HG03097 (cell line): ENCODE data around the gene CYGB.
"Not testable (repeated sequence)": the region's sequence is repeated elsewhere in the genome, so short reads cannot be mapped to it uniquely, and the experiment has no call there.

Source experiments
- ATAC-seq: cut with Tn5 transposase; IDR thresholded peaks from one replicate; pipeline ENCODE4 v1.9.1; 2021; ENCODE audit not compliant: unreplicated experiment, low FRiP score

CYGB gene

DNA sequence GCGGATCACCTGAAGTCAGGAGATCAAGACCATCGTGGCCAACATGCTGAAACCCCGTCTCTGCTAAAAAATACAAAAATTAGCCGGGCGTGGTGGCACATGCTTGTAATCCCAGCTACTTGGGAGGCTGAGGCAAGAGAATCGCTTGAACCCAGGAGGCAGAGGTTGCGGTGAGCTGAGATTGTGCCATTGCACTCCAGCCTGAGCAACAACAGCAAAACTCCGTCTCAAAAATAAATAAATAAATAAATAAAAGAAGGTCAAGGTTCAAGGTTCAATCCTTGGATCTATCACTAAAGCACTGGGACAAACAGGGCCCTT lies 12.0 kb downstream of the CYGB start:
- not testable (repeated sequence) for ATAC-seq

- no peak for ATAC-seq
Observed at GRCh38 chr17:76524598-76525512, 12.7 kb downstream of the CYGB start.

- ATAC-seq = no peak
Observed at GRCh38 chr17:76523084-76524037, 14.1 kb downstream of the CYGB start.

DNA sequence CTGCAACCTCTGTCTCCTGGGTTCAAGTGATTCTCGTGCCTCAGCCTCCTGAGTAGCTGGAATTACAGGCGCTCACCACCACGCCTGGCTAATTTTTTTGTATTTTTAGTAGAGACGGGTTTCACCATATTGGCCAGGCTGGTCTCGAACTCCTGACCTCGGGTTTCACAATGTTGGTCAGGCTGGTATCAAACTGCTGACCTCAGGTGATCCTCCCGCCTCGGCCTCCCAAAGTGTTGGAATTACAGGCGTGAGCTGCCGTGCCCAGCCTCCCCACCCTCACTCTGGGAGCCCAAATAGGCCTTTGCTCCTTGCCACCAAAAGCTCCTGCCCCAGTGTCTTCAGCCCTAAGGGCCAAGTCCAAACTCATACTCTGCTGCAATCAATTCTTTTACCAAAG lies 15.8 kb downstream of the CYGB start:
- ATAC-seq = not testable (repeated sequence)

DNA sequence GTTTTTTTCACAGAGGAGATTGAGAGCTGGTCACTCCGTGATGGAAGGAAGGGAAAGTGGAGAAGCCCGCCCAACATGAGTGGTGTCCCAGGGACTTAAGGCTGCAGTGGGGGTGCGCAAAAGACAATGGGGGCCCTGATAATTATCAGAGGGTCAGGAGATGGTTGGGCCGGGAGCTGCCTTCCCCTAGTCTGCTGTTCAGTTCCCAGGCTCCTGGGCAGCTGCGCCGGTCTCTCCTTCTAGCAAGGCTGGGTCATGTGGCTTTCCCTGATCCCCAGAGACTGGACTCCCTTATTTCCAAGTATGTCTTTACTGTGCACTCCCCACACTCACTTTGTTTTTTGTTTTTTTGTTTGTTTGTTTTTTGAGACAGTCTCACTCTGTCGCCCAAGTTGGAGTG lies 16.2 kb downstream of the CYGB start:
- ATAC-seq = no peak

- no peak for ATAC-seq
Observed at GRCh38 chr17:76519048-76519966, 18.2 kb downstream of the CYGB start.

DNA sequence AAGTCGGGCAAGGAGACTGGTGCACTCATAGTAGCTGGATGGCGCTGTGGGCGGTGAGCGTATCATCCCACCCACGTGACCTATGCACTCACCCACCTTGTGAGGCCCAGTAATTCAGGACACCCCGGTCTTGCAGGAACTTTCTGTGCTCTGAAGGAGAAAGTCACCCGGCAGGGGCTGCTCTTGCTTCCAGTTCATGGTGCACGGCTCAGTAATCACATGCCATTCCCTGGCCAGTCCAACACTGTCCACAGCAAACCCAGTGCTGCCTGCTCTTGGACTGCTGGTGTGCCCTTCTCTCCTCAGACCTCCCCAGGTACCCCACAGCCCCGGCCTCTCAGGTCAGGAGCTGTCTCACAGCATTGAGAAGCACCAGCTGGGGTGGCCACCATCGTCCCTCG lies 19.9 kb downstream of the CYGB start:
- no peak for ATAC-seq

DNA sequence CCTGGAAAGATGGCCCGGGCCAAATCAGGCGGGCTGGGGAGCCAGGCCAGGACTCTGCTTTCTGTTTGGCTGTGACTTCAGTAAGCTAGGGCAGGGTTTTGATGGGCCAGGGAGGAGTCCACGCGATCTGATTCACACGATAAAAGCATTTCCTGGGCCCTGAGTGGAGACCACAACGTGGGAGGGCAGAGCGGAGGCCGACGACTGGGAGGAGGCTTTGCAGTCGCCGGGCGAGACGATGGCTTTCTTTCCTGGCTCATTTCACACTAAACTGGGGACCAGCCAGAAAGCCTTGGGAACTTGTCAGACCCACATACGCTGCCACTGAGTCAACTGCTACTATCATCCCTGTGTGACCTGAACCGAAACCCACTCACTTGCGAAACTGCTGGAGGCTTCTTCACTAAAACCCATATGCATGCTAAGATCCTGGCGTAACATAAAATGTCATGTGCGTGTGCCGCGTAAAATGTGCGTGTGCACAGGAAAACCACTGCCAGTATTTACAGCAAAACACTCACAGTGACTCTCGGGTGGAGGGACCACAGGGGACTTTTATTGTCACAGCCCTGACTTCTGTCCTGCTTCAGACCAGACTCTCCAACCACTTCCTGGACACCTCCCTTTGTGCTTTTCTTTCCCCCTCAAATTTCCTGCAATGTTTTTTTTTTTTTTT lies 22.1 kb downstream of the CYGB start:
- ATAC-seq = no peak

GRCh38 chr17:76514355-76514754 lies 23.2 kb downstream of the CYGB start:
- ATAC-seq = not testable (repeated sequence)

- no peak for ATAC-seq
Observed at GRCh38 chr17:76513306-76513692, 24.2 kb downstream of the CYGB start.

DNA sequence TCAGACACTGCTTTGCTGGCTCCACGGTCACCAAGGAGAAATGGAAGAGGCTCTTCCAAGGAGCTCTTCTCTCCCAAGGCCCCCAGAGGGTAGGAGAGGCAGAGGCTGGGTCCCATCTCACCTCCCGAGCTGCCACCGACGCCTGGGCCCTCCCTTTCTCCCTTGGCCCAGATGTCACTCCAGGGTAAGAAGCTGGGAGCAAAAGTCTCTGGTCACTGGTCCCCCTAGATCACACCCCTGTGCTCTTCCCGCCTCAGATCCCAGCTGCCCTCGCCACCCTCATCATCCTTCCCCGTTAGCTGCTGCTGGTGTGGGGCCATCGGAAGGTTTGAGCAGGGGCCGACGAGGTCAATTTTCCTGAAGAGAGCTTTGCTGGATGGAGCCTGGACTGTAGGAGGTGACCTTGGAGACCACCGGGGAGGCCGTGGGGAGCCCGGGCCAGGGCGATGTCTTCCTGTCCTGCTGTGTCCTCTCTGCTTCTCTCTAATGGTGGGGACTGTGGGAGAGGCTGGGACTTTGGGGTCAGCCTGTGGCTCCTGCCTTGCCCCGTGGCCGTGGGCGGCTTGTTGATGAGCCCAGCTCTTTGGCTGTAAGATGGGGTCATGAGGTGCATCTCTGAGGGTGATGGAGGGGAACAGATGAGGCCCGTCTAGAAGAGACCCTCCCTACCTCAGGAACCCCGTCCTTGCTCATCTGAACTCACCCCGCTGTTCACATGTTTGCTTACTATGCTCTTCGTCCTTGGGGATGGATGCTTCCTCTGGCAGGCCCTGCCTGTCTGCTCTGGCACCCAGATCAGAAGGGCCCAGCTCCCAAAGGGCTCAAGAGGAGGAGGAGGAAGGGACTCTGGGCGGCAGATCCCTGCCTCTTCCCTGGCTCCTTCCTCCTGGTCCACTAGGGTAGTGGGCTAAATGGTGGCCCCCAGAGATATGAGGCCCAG lies 24.9 kb downstream of the CYGB start:
- no peak for ATAC-seq

GRCh38 chr17:76511668-76512365 lies 25.7 kb downstream of the CYGB start:
- no peak for ATAC-seq

DNA sequence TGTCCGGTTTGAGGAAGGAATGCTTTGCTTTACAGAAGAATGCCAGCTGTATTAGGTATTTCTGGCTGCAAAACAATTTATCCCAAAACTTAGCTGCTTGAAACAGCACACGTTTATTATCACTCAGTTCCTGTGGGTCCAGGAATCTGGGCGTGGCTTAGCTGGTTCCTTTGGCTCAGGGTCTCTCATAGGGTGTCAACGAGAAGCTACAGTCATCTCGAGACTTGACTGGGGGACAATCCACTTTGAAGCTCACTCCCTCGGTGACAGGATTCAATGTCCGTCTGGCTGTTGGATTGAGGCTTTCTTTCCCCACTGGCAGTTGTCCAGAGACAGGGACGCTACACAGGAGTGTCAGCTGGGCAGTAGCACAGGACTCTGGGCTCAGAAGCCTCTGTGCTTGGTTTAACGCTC lies 26.7 kb downstream of the CYGB start:
- no peak for ATAC-seq

GRCh38 chr17:76508472-76509063 lies 28.9 kb downstream of the CYGB start:
- ATAC-seq = not testable (repeated sequence)

GRCh38 chr17:76506408-76507345 lies 30.8 kb downstream of the CYGB start:
- peak; percentile 66 for ATAC-seq

- ATAC-seq = no peak
Observed at GRCh38 chr17:76504117-76504516, 33.4 kb downstream of the CYGB start.
